Measurements from ENCODE around the gene CAMK1D. TPM values are rescaled to one million over a fixed set of nuclear protein-coding genes. Genes with fewer than 3 reads are reported as not detected.

Gene CAMK1D
- total and polyA plus RNA-seq, 10 of the 15 experiments (the other 5 are each of a cell fraction or from before 2014, with no cell fraction given), result 2.1 to 35.5 (median 14.7) TPM

DNA sequence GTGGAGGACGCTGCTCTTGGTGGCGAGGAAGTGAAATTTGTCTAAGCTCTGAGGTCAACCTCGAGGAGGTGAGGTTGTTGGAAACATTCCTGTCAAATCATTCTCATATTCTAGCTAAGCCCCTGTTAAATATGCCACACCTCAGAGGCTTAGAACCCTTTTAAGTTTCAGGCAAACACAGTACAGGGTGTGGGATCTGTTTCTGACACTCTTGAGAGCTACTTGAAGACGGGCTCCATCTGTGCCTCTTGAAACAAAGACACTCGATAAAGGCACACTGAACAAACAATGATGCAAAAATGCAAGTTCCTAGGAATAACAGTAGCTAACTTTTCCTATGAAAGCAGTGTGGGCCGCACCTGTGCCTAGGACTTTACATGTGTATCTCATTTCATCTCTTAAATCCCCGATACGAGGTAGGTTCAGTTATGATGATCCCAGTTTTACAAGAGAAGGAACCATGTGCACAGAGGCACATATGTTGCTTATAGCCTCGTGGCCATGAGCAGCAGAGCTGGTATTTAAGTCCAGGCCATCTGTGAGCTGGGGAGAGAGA is 352.9 kb downstream of the CAMK1D start:
- Histone ChIP-seq H3K4me3 (no peak overlapping the region), H3K27ac (ENCODE audit: control insufficient read depth, insufficient read depth) (no peak overlapping the region), H3K9me3 (replicated peaks; ENCODE audit: control insufficient read depth, insufficient read depth, low read length) (no peaks in the 10 kb centered on the region; the same call in 2 of the 3 replicates), H4K20me1 (ENCODE audit: control insufficient read depth, insufficient read depth) (no peaks in the 10 kb centered on the region), H3K79me2 (ENCODE audit: control insufficient read depth, insufficient read depth, low read length) (no peaks in the 10 kb centered on the region), H3K9ac (ENCODE audit: control insufficient read depth, insufficient read depth, low read length) (no peak overlapping the region), H3K4me2 (ENCODE audit: control insufficient read depth, insufficient read depth) (no peak overlapping the region), H3K27me3 (replicated peaks in 1 of 2; ENCODE audit: control insufficient read depth in 2 of 2, insufficient read depth in 2 of 2, low read length in 1 of 2) (no peaks in the 10 kb centered on the region), H3K4me1 (ENCODE audit: control insufficient read depth, insufficient read depth, low read length) (no peaks in the 10 kb centered on the region), H3K36me3 (ENCODE audit: control insufficient read depth in 2 of 2, insufficient read depth in 2 of 2, low read length in 1 of 2) (no peaks in the 10 kb centered on the region; a peak in 1 of 4 replicates), H2AFZ (ENCODE audit: control insufficient read depth, low read depth, low read length) (no peak overlapping the region)
- in situ Hi-C loops (cut with MboI) (no loop called here), intact Hi-C loops (cut with micrococcal nuclease; ENCODE audit: unreplicated experiment) (no loop called here)
- SMC1A ChIA-PET (ENCODE audit: uncharacterized antibody, unreplicated experiment), result interaction anchor here (0.6 to 1.5 kb wide), 3 partner anchors 9 to 438 kb away, joined by 3 to 5 read pairs (median 4); no protein-coding TSS in a partner anchor
- TF ChIP-seq ZNF207 (IDR thresholded peaks at IDR 0.05; ENCODE audit: borderline replicate concordance) (no peak), LARP7 (IDR thresholded peaks at IDR 0.05) (no peak), SIN3A (IDR thresholded peaks at IDR 0.05; ENCODE audit: low read depth, low read length) (no peak), RELA (IDR thresholded peaks at IDR 0.05; ENCODE audit: borderline replicate concordance, partially characterized antibody) (no peak), ETV6 (conservative IDR thresholded peaks at IDR 0.05 in 1 of 2, IDR thresholded peaks at IDR 0.05 in 1 of 2; ENCODE audit: borderline replicate concordance in 1 of 2, low read depth in 1 of 2) (no peak), HDAC6 (IDR thresholded peaks at IDR 0.05; ENCODE audit: unreplicated experiment) (no peak)
- ATAC-seq (no peak), FAIRE-seq (no peak), DNase-seq (ENCODE audit: low read depth, low spot score) (no peak)
- POLR2A ChIA-PET, result no interaction called here
- CTCF ChIA-PET, result interaction anchor here (0.7 to 2.6 kb wide), 4 partner anchors 9 to 497 kb away, joined by 3 to 19 read pairs (median 8); no protein-coding TSS in a partner anchor
- no TSS peak for BruUV-seq (replicated peaks)
- RAD21 ChIA-PET (ENCODE audit: unreplicated experiment), result interaction anchor here (1.0 kb wide), 1 partner anchor 46 kb away, joined by 3 read pairs; no protein-coding TSS in a partner anchor
- WGBS (ENCODE audit: insufficient coverage, insufficient replicate concordance, low lambda C conversion rate, missing lambda C conversion rate), result 75% methylated on average over 9 of the region's 9 CpGs

DNA sequence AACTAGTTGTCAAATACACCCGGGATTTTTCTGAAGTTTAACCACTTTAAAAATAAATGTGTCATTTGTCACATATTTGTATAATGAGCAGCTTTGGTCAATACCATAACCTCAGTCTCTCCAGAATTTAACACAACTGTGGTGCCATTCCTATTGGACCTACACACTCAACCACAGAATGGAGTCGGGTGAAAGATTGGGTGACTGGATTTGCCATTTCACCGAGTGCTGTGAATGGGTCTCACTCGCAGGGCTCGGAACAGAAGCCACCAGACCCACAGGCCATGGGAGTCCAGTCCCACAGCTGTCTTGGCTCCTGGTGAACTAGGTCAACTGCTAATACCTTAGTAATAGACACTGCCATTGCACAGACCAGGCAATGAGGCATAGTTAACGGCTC is 353.8 kb downstream of the CAMK1D start:
- in situ Hi-C loops (cut with MboI) (no loop called here), intact Hi-C loops (cut with micrococcal nuclease; ENCODE audit: unreplicated experiment) (no loop called here)
- RAD21 ChIA-PET (ENCODE audit: unreplicated experiment), result no interaction called here
- Histone ChIP-seq H3K9ac (ENCODE audit: control insufficient read depth, insufficient read depth, low read length) (no peak overlapping the region), H3K79me2 (ENCODE audit: control insufficient read depth, insufficient read depth, low read length) (no peaks in the 10 kb centered on the region), H2AFZ (ENCODE audit: control insufficient read depth, low read depth, low read length) (no peak overlapping the region), H3K27me3 (replicated peaks in 1 of 2; ENCODE audit: control insufficient read depth in 2 of 2, insufficient read depth in 2 of 2, low read length in 1 of 2) (no peaks in the 10 kb centered on the region), H3K4me1 (ENCODE audit: control insufficient read depth, insufficient read depth, low read length) (no peaks in the 10 kb centered on the region), H3K4me3 (no peak overlapping the region), H4K20me1 (ENCODE audit: control insufficient read depth, insufficient read depth) (no peaks in the 10 kb centered on the region), H3K4me2 (ENCODE audit: control insufficient read depth, insufficient read depth) (no peak overlapping the region), H3K27ac (ENCODE audit: control insufficient read depth, insufficient read depth) (no peak overlapping the region), H3K36me3 (ENCODE audit: control insufficient read depth in 2 of 2, insufficient read depth in 2 of 2, low read length in 1 of 2) (no peaks in the 10 kb centered on the region; a peak in 1 of 4 replicates), H3K9me3 (replicated peaks; ENCODE audit: control insufficient read depth, insufficient read depth, low read length) (no peaks in the 10 kb centered on the region; the same call in 2 of the 3 replicates)
- DNase-seq (ENCODE audit: low read depth, low spot score) (no peak), ATAC-seq (no peak), FAIRE-seq (no peak)
- WGBS (ENCODE audit: insufficient coverage, insufficient replicate concordance, low lambda C conversion rate, missing lambda C conversion rate), result 98% methylated on average over 6 of the region's 6 CpGs
- no TSS peak for BruUV-seq (replicated peaks)
- CTCF ChIA-PET, result interaction anchor here (0.7 to 2.6 kb wide), 4 partner anchors 9 to 488 kb away, joined by 3 to 19 read pairs (median 8); no protein-coding TSS in a partner anchor
- SMC1A ChIA-PET (ENCODE audit: uncharacterized antibody, unreplicated experiment), result interaction anchor here (0.6 to 1.2 kb wide), 2 partner anchors 38 to 439 kb away, joined by 3 to 5 read pairs; no protein-coding TSS in a partner anchor
- TF ChIP-seq SMC3 (IDR thresholded peaks at IDR 0.05; ENCODE audit: borderline replicate concordance, low read length), result no peak
- no peak for TF ChIP-seq CREM (IDR thresholded peaks at IDR 0.05; ENCODE audit: low read depth)
- no peak for TF ChIP-seq ZNF217 (IDR thresholded peaks at IDR 0.05)
- no peak for TF ChIP-seq PAX8 (IDR thresholded peaks at IDR 0.05)
- TF ChIP-seq IKZF2 (IDR thresholded peaks at IDR 0.05), result no peak
- no peak for TF ChIP-seq CREB1 (IDR thresholded peaks at IDR 0.05; ENCODE audit: low read depth)
- TF ChIP-seq FOS (IDR thresholded peaks at IDR 0.05; ENCODE audit: borderline replicate concordance, extremely low read depth, insufficient read length), result no peak
- TF ChIP-seq ZSCAN29 (IDR thresholded peaks at IDR 0.05), result no peak
- TF ChIP-seq ZNF384 (IDR thresholded peaks at IDR 0.05; ENCODE audit: borderline replicate concordance, low read depth, low read length), result no peak
- POLR2A ChIA-PET, result no interaction called here

Measured in GM12878 (cell line).